Adrenal gland (tissue), 12 donors: ENCODE measurements around the gene CDK11A. TPM values are rescaled to one million over a fixed set of nuclear protein-coding genes. Genes with fewer than 3 reads are reported as not detected.
"Not testable (repeated sequence)": the region's sequence is repeated elsewhere in the genome, so short reads cannot be mapped to it uniquely, and the experiment has no call there.

Experiments
- DNase-seq, 7 donors: peaks; one replicate each; pipeline ENCODE4 v3.0.0-alpha.2; 2019 to 2020
- H3K27ac ChIP-seq, 5 donors: fragments of 200-600 bp; sonication (generic) in 4 of 5; 1 replicate in 3 of 5; 2 replicates in 2 of 5; pipeline versions ENCODE4 v1.5.1 to v1.8.0; 2016 to 2020; ENCODE audit warnings: mild to moderate bottlenecking in 1 of 5
- H3K27me3 ChIP-seq: fragments of 200-600 bp; 2 replicates; pipeline ENCODE4 v1.8.0; 2021
- H3K36me3 ChIP-seq, 2 donors: fragments of 200-600 bp; replicated peaks in 1 of 2; 1 replicate in 1 of 2; 2 replicates in 1 of 2; pipeline versions ENCODE4 v1.5.1 to v1.8.0; 2018 to 2022
- H3K4me1 ChIP-seq, 2 donors: fragments of 200-600 bp; replicated peaks in 1 of 2; 1 replicate in 1 of 2; 2 replicates in 1 of 2; pipeline versions ENCODE4 v1.5.1 to v1.8.0; 2018 to 2021
- H3K4me3 ChIP-seq, 4 donors: fragments of 200-600 bp; sonication (generic) in 3 of 4; one replicate each; pipeline ENCODE4 v1.5.1; 2016 to 2018
- H3K9me3 ChIP-seq, 3 donors: fragments of 200-600 bp; sonication (generic) in 1 of 3; replicated peaks in 1 of 3; 1 replicate in 2 of 3; 2 replicates in 1 of 3; pipeline versions ENCODE4 v1.5.1 to v1.8.0; 2016 to 2021
- CTCF ChIP-seq, 6 experiments: fragments of 450-650 bp in 4 of 6; fragments of 200-600 bp in 2 of 6; sonication (generic) in 1 of 6; IDR thresholded peaks; 1 replicate in 5 of 6; 2 replicates in 1 of 6; pipeline versions ENCODE4 v1.5.1 to v1.8.0; 2016 to 2021; ENCODE audit warnings: antibody characterized with exemption in 6 of 6, mild to moderate bottlenecking in 2 of 6, moderate library complexity in 1 of 6
- POLR2A ChIP-seq, 2 donors: fragments of 450-650 bp; IDR thresholded peaks; one replicate each; pipeline ENCODE4 v1.6.1; 2017; ENCODE audit warnings: antibody characterized with exemption in 2 of 2, mild to moderate bottlenecking in 2 of 2, moderate library complexity in 1 of 2
- WGBS, 4 donors: extraction: QIAGEN DNeasy Blood & Tissue Kit in 2 of 4; methylation state at CpG; one replicate each; pipeline versions ENCODE4 v1.1.5 to v1.1.7; 2013 to 2017; 5-methylcytosine and 5-hydroxymethylcytosine counted together
- intact Hi-C, 2 donors: fragments of 100-400 bp; cut with DNase I; formaldehyde crosslinking; loops; one replicate each; pipeline versions ENCODE4 v1.14.1 to v1.15.0; 2022 to 2023
- polyA plus RNA-seq, 3 donors: library from polyadenylated mRNA; stranded (reverse); fragments of 200-250 nt in 2 of 3; fragments of 350-450 nt in 1 of 3; fragmentation: Illumina TruSeq in 1 of 3; extraction: RNeasy Lipid Tissue Mini Kit (QIAGEN cat#74804) in 1 of 3; gene quantifications; one replicate each; pipeline ENCODE4 v1.2.3, GENCODE V29; 2013 to 2014
- total RNA-seq, 9 donors: library from RNA; depleted of rRNA in 4 of 9; stranded (reverse); fragments of >200 nt in 4 of 9; fragments of 120-200 nt in 1 of 9; fragmentation: NEBNext Ultra II Directional in 1 of 9; extraction: Animal tissue kit (Norgen Biotek cat#: 25700) in 1 of 9; gene quantifications; one replicate each; pipeline versions ENCODE4 v1.1.0 to v1.2.4, GENCODE V29; 2013 to 2023
- donor health status: healthy with polysubstance abuse.
- donor health status: Bipolar disorder and iron deficiency.
- donor health status: DM: yes; HTN: yes; CAD: no.
- donor health status: DM: no; HTN: no; CAD: no.
- donor health status: DM: no; HTN: no; CAD: no.
- donor health status: DM: yes; HTN: yes; CAD: no.

CDK11A gene
- total and polyA plus RNA-seq, 12 donors, result 2.1 to 302 (median 25.7) TPM

- peak in 2 of 7 donors; percentile 21 to 43 for DNase-seq
- WGBS, 4 donors, result 86 to 96% (median 92%) methylated on average over 13 to 17 of the region's 17 CpGs
- Histone ChIP-seq H3K4me3 (no peak overlapping the region), H3K9me3 (no peaks in the 10 kb centered on the region), H3K27me3 (no peaks in the 10 kb centered on the region), H3K36me3 (peaks cover 0 to 35% of the 10 kb centered on the region in 2 donors), H3K27ac (no peak overlapping the region), H3K4me1 (peaks cover 0 to 4% of the 10 kb centered on the region in 2 donors)
- TF ChIP-seq CTCF (IDR thresholded peaks at IDR 0.05), result no peak
- no peak for TF ChIP-seq POLR2A (IDR thresholded peaks at IDR 0.05)
- intact Hi-C loops, result no loop called here
Measured at GRCh38 chr1:1732381-1732780, 8.2 kb upstream of the CDK11A start.

- WGBS, 4 donors, result 92 to 96% (median 94%) methylated on average over 8 to 17 of the region's 17 CpGs
- TF ChIP-seq POLR2A (IDR thresholded peaks at IDR 0.05) (no peak), CTCF (IDR thresholded peaks at IDR 0.05) (no peak)
- Histone ChIP-seq H3K4me1 (peaks cover 0 to 4% of the 10 kb centered on the region in 2 donors), H3K36me3 (peaks cover 0 to 35% of the 10 kb centered on the region in 2 donors), H3K27ac (no peak overlapping the region), H3K27me3 (no peaks in the 10 kb centered on the region), H3K4me3 (no peak overlapping the region), H3K9me3 (no peaks in the 10 kb centered on the region)
- intact Hi-C loops, result no loop called here
- DNase-seq, result peak in 2 of 7 donors; percentile 9 to 42
Measured at GRCh38 chr1:1730870-1731269, 6.7 kb upstream of the CDK11A start.

- intact Hi-C loops, H3K4me3 ChIP-seq, H3K27ac ChIP-seq, H3K9me3 ChIP-seq, H3K27me3 ChIP-seq, H3K4me1 ChIP-seq: not testable (repeated sequence)
- DNase-seq, result peak in 2 of 7 donors; percentile 9 to 25
- 93% methylated on average over 10 of the region's 13 CpGs; no CpG with 5 or more reads in 3 of the 4 donors for whole genome bisulfite sequencing, 4 donors
- peaks cover 0 to 33% of the 10 kb centered on the region in 2 donors for H3K36me3 ChIP-seq
Measured at GRCh38 chr1:1730230-1730629, 6.1 kb upstream of the CDK11A start.

GRCh38 chr1:1729116-1729816 is 5.1 kb upstream of the CDK11A start:
- 88 to 92% (median 90%) methylated on average over 11 to 17 of the region's 18 CpGs for WGBS, 4 donors
- H3K4me1 ChIP-seq, intact Hi-C loops, H3K27me3 ChIP-seq, H3K9me3 ChIP-seq, H3K4me3 ChIP-seq: not testable (repeated sequence)
- H3K27ac ChIP-seq, result peak overlapping the region in 1 of 5 donors; percentile 8
- peak in 2 of 7 donors; percentile 13 to 46 for DNase-seq
- peaks cover 0 to 30% of the 10 kb centered on the region in 2 donors for H3K36me3 ChIP-seq

GRCh38 chr1:1728308-1729005 is 4.3 kb upstream of the CDK11A start:
- intact Hi-C loops, H3K27me3 ChIP-seq, H3K4me1 ChIP-seq, H3K4me3 ChIP-seq, H3K9me3 ChIP-seq: not testable (repeated sequence)
- 55 to 67% (median 61%) methylated on average over 7 to 14 of the region's 14 CpGs for WGBS, 4 donors
- peak in 2 of 7 donors; percentile 13 to 49 for DNase-seq
- Histone ChIP-seq H3K36me3 (peaks cover 0 to 25% of the 10 kb centered on the region in 2 donors), H3K27ac (peak overlapping the region in 2 of 5 donors; percentile 8 to 30)

GRCh38 chr1:1727131-1727651 is 3.0 kb upstream of the CDK11A start:
- peaks cover 0 to 13% of the 10 kb centered on the region in 2 donors for H3K36me3 ChIP-seq
- H3K4me3 ChIP-seq, H3K27me3 ChIP-seq, intact Hi-C loops, H3K4me1 ChIP-seq, H3K27ac ChIP-seq, H3K9me3 ChIP-seq: not testable (repeated sequence)
- WGBS, 4 donors, result 84 to 95% (median 88%) methylated on average over 7 to 11 of the region's 12 CpGs
- peak in 1 of 7 donors; percentile 11 for DNase-seq

GRCh38 chr1:1726088-1726487 is 1.9 kb upstream of the CDK11A start:
- H3K27ac ChIP-seq, H3K9me3 ChIP-seq, H3K36me3 ChIP-seq, H3K4me3 ChIP-seq, intact Hi-C loops, H3K4me1 ChIP-seq, H3K27me3 ChIP-seq: not testable (repeated sequence)
- WGBS, 4 donors, result 93 to 95% (median 94%) methylated on average over 16 to 17 of the region's 17 CpGs
- peak in 2 of 7 donors; percentile 27 to 49 for DNase-seq
